NB4 (cell line): ENCODE measurements around the gene CDSN.

Experiments used
- DNase-seq: peaks from one replicate; pipeline ENCODE4 v3.0.0; 2010; ENCODE audit warnings: low read depth
- H3K4me3 ChIP-seq: one replicate; pipeline ENCODE4 v1.5.1; 2011; ENCODE audit warnings: mild to moderate bottlenecking, low read depth, low read length, moderate library complexity
- CTCF ChIP-seq: IDR thresholded peaks from one replicate; pipeline ENCODE4 v1.5.1; 2012; ENCODE audit warnings: low read depth, low read length
- MAX ChIP-seq: IDR thresholded peaks from 2 replicates; pipeline ENCODE4 v1.6.1; 2011; ENCODE audit warnings: low read depth, low read length
- MYC ChIP-seq: IDR thresholded peaks from 2 replicates; pipeline ENCODE4 v1.6.1; 2011; ENCODE audit warnings: low read depth, low read length
- POLR2A ChIP-seq: IDR thresholded peaks from 2 replicates; pipeline ENCODE4 v1.6.1; 2011; ENCODE audit warnings: mild to moderate bottlenecking; ENCODE audit not compliant: insufficient read length; ENCODE audit errors: extremely low read depth

The CDSN gene

GRCh38 chr6:31157513-31158139 is 37.4 kb upstream of the CDSN start, which contains the start of gene CCHCR1:
CCHCR1 (minus strand) TSS chr6:31157802; CDS start chr6:31157600, 202 bp downstream.
- peak within 1 kb of the TSS; percentile 93 for H3K4me3 ChIP-seq
- no peak for DNase-seq
- TF ChIP-seq CTCF (no peak), MYC (no peak), MAX (no peak)

DNA sequence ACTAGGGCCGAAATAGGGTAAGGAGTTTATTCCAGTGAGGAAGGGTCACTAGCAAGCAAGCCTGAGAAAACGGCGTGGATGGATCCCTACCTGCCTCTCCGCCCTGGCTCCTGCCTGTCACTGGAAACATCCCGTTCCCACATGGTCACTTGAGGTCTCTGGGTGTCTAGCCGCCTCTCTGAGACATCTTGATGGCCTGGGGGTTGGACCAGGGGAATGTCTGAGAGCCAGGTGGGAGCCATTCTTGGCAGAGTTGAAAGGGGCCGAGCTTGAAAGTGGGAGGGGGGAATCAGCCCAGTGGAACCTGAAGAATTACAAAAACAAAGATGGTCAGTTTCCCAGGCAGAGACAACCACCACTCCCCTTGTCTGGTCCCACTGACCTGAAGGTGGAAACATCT is 36.4 kb upstream of the CDSN start:
- DNase-seq: no peak
- no peak for TF ChIP-seq POLR2A
- TF ChIP-seq MYC: no peak
- no peak for TF ChIP-seq MAX
- no peak for TF ChIP-seq CTCF
- H3K4me3 ChIP-seq: no peak overlapping the region

GRCh38 chr6:31154436-31154835 is 34.2 kb upstream of the CDSN start:
- no peak overlapping the region for H3K4me3 ChIP-seq
- TF ChIP-seq MYC (no peak), CTCF (no peak), POLR2A (no peak), MAX (no peak)
- DNase-seq: no peak

GRCh38 chr6:31152781-31153180 is 32.5 kb upstream of the CDSN start:
- TF ChIP-seq CTCF: no peak
- no peak for TF ChIP-seq MYC
- TF ChIP-seq POLR2A: no peak
- no peak for TF ChIP-seq MAX
- no peak overlapping the region for H3K4me3 ChIP-seq
- DNase-seq: no peak

DNA sequence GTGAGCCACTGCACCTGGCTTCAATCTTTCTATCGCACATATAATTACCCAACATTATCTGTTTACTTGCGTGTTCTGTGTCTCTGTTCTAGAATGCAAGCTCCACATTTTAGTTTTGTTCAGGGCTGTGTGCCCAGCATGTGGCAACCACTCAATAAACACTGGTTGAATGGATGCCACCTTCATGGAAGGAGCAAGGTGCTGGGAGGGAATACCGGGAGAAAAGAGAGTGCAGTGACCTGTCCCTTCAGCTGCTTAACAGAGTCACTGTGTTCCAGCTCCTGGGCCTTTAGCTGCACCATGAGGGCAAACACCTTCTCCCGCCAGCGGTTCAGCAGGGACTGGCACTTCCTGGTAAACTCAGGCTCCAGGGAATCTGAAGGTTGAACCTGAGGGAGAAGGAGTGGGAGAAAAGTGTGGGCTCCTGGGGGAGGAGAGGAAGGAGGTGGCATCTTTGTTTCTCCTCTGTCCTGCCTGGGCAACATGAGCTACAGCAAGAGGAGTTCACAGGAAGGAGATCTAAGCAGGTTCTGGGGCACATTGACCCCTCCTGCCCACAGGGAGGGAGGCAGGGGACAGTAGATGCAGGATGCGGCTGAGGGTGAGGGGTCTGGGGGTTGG is 29.7 kb upstream of the CDSN start:
- no peak overlapping the region for H3K4me3 ChIP-seq
- no peak for DNase-seq
- TF ChIP-seq POLR2A (no peak), CTCF (no peak), MYC (no peak), MAX (no peak)
